Ishikawa (cell line): ENCODE data around the gene STX4.

Source experiments
- CEBPB ChIP-seq: IDR thresholded peaks from 2 replicates; pipeline ENCODE4 v1.6.1; 2012
- CREB1 ChIP-seq: IDR thresholded peaks from 2 replicates; pipeline ENCODE4 v1.6.1; 2012; ENCODE audit warnings: low read depth
- EGR1 ChIP-seq: IDR thresholded peaks from 2 replicates; pipeline ENCODE4 v1.6.1; 2012
- EP300 ChIP-seq: IDR thresholded peaks from 2 replicates; pipeline ENCODE4 v1.6.1; 2012; ENCODE audit warnings: borderline replicate concordance
- FOXM1 ChIP-seq: IDR thresholded peaks from 2 replicates; pipeline ENCODE4 v1.6.1; 2012; ENCODE audit warnings: low read depth, borderline replicate concordance
- MAX ChIP-seq: IDR thresholded peaks from 2 replicates; pipeline ENCODE4 v1.6.1; 2012
- NFIC ChIP-seq: IDR thresholded peaks from 2 replicates; pipeline ENCODE4 v1.6.1; 2012
- RAD21 ChIP-seq: IDR thresholded peaks from 2 replicates; pipeline ENCODE4 v1.6.1; 2012; ENCODE audit warnings: low read depth
- REST ChIP-seq: IDR thresholded peaks from 2 replicates; pipeline ENCODE4 v1.6.1; 2012; ENCODE audit warnings: low read depth, mild to moderate bottlenecking
- TAF1 ChIP-seq: IDR thresholded peaks from 2 replicates; pipeline ENCODE4 v1.6.1; 2012; ENCODE audit warnings: low read depth, mild to moderate bottlenecking
- TCF12 ChIP-seq: IDR thresholded peaks from 2 replicates; pipeline ENCODE4 v1.6.1; 2012; ENCODE audit warnings: low read depth
- TEAD4 ChIP-seq: IDR thresholded peaks from 2 replicates; pipeline ENCODE4 v1.6.1; 2012
- YY1 ChIP-seq: IDR thresholded peaks from 2 replicates; pipeline ENCODE4 v1.6.1; 2012; ENCODE audit warnings: low read depth
- ZBTB7A ChIP-seq: IDR thresholded peaks from 2 replicates; pipeline ENCODE4 v1.6.1; 2012; ENCODE audit warnings: low read depth

- TF ChIP-seq EP300: no peak
- no peak for TF ChIP-seq CREB1
- no peak for TF ChIP-seq MAX
- no peak for TF ChIP-seq TAF1
- no peak for TF ChIP-seq TCF12
- no peak for TF ChIP-seq RAD21
- TF ChIP-seq CEBPB: no peak
- TF ChIP-seq REST: no peak
- TF ChIP-seq EGR1: no peak
- no peak for TF ChIP-seq TEAD4
- no peak for TF ChIP-seq NFIC
- TF ChIP-seq YY1: no peak
- TF ChIP-seq ZBTB7A: no peak
- no peak for TF ChIP-seq FOXM1
These were observed 30.7 kb downstream of the STX4 start for GRCh38 chr16:31063843-31064611.
